RPMI8226 (cell line): ENCODE data around the gene TUBGCP3.
"Not testable (repeated sequence)": the region's sequence is repeated elsewhere in the genome, so short reads cannot be mapped to it uniquely, and the experiment has no call there.

ENCODE experiments used
- DNase-seq: peaks from one replicate; pipeline ENCODE4 v3.0.0-alpha.2; 2015

TUBGCP3 gene

GRCh38 chr13:112574834-112575613 lies 12.9 kb downstream of the TUBGCP3 start:
- DNase-seq: peak; percentile 3

GRCh38 chr13:112574416-112574815 lies 13.5 kb downstream of the TUBGCP3 start:
- no peak for DNase-seq

- no peak for DNase-seq
Observed at GRCh38 chr13:112573710-112574109, 14.2 kb downstream of the TUBGCP3 start.

- DNase-seq: no peak
Observed at GRCh38 chr13:112572366-112572765, 15.6 kb downstream of the TUBGCP3 start.

- no peak for DNase-seq
Observed at GRCh38 chr13:112569821-112570220, 18.1 kb downstream of the TUBGCP3 start.

GRCh38 chr13:112567161-112567862 lies 20.6 kb downstream of the TUBGCP3 start:
- DNase-seq: no peak

- no peak for DNase-seq
Observed at GRCh38 chr13:112562786-112563383, 25.1 kb downstream of the TUBGCP3 start.

GRCh38 chr13:112562254-112562653 lies 25.7 kb downstream of the TUBGCP3 start:
- DNase-seq: no peak

GRCh38 chr13:112561478-112561877 lies 26.5 kb downstream of the TUBGCP3 start:
- no peak for DNase-seq

GRCh38 chr13:112558696-112559418 lies 29.1 kb downstream of the TUBGCP3 start:
- no peak for DNase-seq

GRCh38 chr13:112556600-112556999 lies 31.4 kb downstream of the TUBGCP3 start:
- DNase-seq: no peak

GRCh38 chr13:112554214-112554850 lies 33.6 kb downstream of the TUBGCP3 start:
- DNase-seq: no peak

GRCh38 chr13:112548975-112549374 lies 39.0 kb downstream of the TUBGCP3 start:
- not testable (repeated sequence) for DNase-seq

GRCh38 chr13:112545856-112546255 lies 42.1 kb downstream of the TUBGCP3 start:
- DNase-seq: no peak

GRCh38 chr13:112532837-112533745 lies 54.9 kb downstream of the TUBGCP3 start:
- no peak for DNase-seq

- no peak for DNase-seq
Observed at GRCh38 chr13:112531263-112531794, 56.6 kb downstream of the TUBGCP3 start.

- DNase-seq: no peak
Observed at GRCh38 chr13:112530861-112531260, 57.1 kb downstream of the TUBGCP3 start.

- no peak for DNase-seq
Observed at GRCh38 chr13:112529216-112529615, 58.7 kb downstream of the TUBGCP3 start.

GRCh38 chr13:112526146-112526853 lies 61.7 kb downstream of the TUBGCP3 start:
- no peak for DNase-seq

- no peak for DNase-seq
Observed at GRCh38 chr13:112525356-112525945, 62.5 kb downstream of the TUBGCP3 start.
